Fibroblast of lung (primary cell): ENCODE results near the gene APOL4. TPM values are rescaled to one million over a fixed set of nuclear protein-coding genes. Genes with fewer than 3 reads are reported as not detected.
A peak's percentile ranks its signal among the peaks of the same experiment; 100 is the strongest.
"Not testable (repeated sequence)": the region's sequence is repeated elsewhere in the genome, so short reads cannot be mapped to it uniquely, and the experiment has no call there.

Experiments
- DNase-seq, 2 donors: peaks; one replicate each; pipeline versions ENCODE4 v3.0.0 to v3.0.0-alpha.2; 2010; ENCODE audit warnings: low read depth in 2 of 2
- H2AFZ ChIP-seq: 2 replicates; pipeline ENCODE4 v1.5.1; 2012; ENCODE audit warnings: low read length, control low read depth, inconsistent platforms
- H3K27ac ChIP-seq: 2 replicates; pipeline ENCODE4 v1.5.1; 2011; ENCODE audit warnings: low read length, control low read depth; ENCODE audit not compliant: insufficient read depth
- H3K27me3 ChIP-seq: 2 replicates; pipeline ENCODE4 v1.5.1; 2011; ENCODE audit warnings: mild to moderate bottlenecking, low read length; ENCODE audit not compliant: control insufficient read depth, insufficient read depth
- H3K36me3 ChIP-seq: 2 replicates; pipeline ENCODE4 v1.5.1; 2011; ENCODE audit warnings: low read length; ENCODE audit not compliant: control insufficient read depth, insufficient read depth
- H3K4me1 ChIP-seq: 2 replicates; pipeline ENCODE4 v1.5.1; 2011; ENCODE audit warnings: low read length; ENCODE audit not compliant: control insufficient read depth, insufficient read depth; ENCODE audit errors: extremely low read depth
- H3K4me2 ChIP-seq: 2 replicates; pipeline ENCODE4 v1.5.1; 2011; ENCODE audit warnings: low read length, control low read depth; ENCODE audit not compliant: insufficient read depth; ENCODE audit errors: extremely low read depth
- H3K4me3 ChIP-seq, 4 experiments: fragments of 200-600 bp in 1 of 4; sonication (generic) in 1 of 4; replicated peaks in 1 of 4; 2 replicates each; pipeline ENCODE4 v1.5.1; 2011 to 2016; ENCODE audit warnings: low read length in 4 of 4, low read depth in 3 of 4, mild to moderate bottlenecking in 3 of 4, control low read depth in 2 of 4, inconsistent platforms in 1 of 4, mixed read lengths in 1 of 4; ENCODE audit not compliant: insufficient read depth in 1 of 4; ENCODE audit errors: control extremely low read depth in 1 of 4
- H3K79me2 ChIP-seq: 2 replicates; pipeline ENCODE4 v1.5.1; 2012; ENCODE audit warnings: mild to moderate bottlenecking, low read length, inconsistent platforms; ENCODE audit not compliant: control insufficient read depth, insufficient read depth
- H3K9ac ChIP-seq: 2 replicates; pipeline ENCODE4 v1.5.1; 2011; ENCODE audit warnings: mild to moderate bottlenecking, low read length, control low read depth; ENCODE audit not compliant: insufficient read depth
- H3K9me3 ChIP-seq: 2 replicates; pipeline ENCODE4 v1.5.1; 2012; ENCODE audit warnings: low read depth, low read length; ENCODE audit not compliant: control insufficient read depth, insufficient read depth
- H4K20me1 ChIP-seq: 2 replicates; pipeline ENCODE4 v1.5.1; 2011; ENCODE audit warnings: low read length; ENCODE audit not compliant: control insufficient read depth, insufficient read depth; ENCODE audit errors: extremely low read depth
- EZH2 ChIP-seq: IDR thresholded peaks from 2 replicates; pipeline ENCODE4 v1.5.1; 2012; ENCODE audit warnings: low read length, control low read depth, mild to moderate bottlenecking; ENCODE audit errors: missing control alignments
- polyA plus RNA-seq, 2 donors: library from polyadenylated mRNA; depleted of rRNA in 1 of 2; stranded (reverse) in 1 of 2; unstranded in 1 of 2; fragments of >200 nt; gene quantifications; 2 replicates each; pipeline ENCODE4 v1.2.1, GENCODE V29; 2011 to 2012; ENCODE audit warnings: missing spikeins in 1 of 2
- total RNA-seq: library from RNA; depleted of rRNA; stranded (reverse); fragments of >200 nt; gene quantifications from 2 replicates; pipeline ENCODE4 v1.2.1, GENCODE V29; 2014
- TF ChIP-seq, protein P1 (sequence below), 2 donors: IDR thresholded peaks in 1 of 2; conservative IDR thresholded peaks in 1 of 2; 1 replicate in 1 of 2; 2 replicates in 1 of 2; pipeline ENCODE4 v1.5.1; 2011 to 2012; ENCODE audit warnings: low read length in 2 of 2, control low read depth in 1 of 2, inconsistent platforms in 1 of 2, low read depth in 1 of 2, mild to moderate bottlenecking in 1 of 2

Gene APOL4
- total and polyA plus RNA-seq, 2 donors (not counting 1 experiment from before 2014, with no cell fraction given), result 0.31 to 2.0 TPM

DNA sequence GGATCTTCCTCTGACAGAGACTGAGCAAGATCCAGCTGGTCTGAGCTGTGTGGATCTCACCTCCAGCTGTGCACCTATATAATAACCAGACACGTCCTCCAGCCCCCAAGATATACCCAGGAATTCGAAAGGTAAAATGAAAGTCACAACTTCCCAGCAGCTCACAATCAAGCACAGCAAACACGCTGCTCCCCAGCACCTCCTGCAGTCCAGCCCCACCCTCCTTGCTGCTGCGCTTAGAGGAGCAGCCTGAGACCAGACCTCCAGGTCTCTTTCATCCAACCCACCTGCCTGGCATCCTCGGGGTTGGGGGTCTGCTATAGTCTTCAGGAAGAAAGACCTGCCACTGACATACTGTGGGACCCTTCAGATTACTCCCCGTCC is 3.0 kb upstream of the APOL4 start:
- no peak overlapping the region for H2AFZ ChIP-seq
- no peaks in the 10 kb centered on the region for H3K4me1 ChIP-seq
- H4K20me1 ChIP-seq, result no peaks in the 10 kb centered on the region
- H3K27me3 ChIP-seq, result peaks cover 3% of the 10 kb centered on the region
- no peaks in the 10 kb centered on the region for H3K9me3 ChIP-seq
- no peak overlapping the region for H3K4me2 ChIP-seq
- no peak overlapping the region for H3K27ac ChIP-seq
- H3K4me3 ChIP-seq, result no peak overlapping the region
- TF ChIP-seq EZH2, result no peak
- TF ChIP-seq, protein P1, sequence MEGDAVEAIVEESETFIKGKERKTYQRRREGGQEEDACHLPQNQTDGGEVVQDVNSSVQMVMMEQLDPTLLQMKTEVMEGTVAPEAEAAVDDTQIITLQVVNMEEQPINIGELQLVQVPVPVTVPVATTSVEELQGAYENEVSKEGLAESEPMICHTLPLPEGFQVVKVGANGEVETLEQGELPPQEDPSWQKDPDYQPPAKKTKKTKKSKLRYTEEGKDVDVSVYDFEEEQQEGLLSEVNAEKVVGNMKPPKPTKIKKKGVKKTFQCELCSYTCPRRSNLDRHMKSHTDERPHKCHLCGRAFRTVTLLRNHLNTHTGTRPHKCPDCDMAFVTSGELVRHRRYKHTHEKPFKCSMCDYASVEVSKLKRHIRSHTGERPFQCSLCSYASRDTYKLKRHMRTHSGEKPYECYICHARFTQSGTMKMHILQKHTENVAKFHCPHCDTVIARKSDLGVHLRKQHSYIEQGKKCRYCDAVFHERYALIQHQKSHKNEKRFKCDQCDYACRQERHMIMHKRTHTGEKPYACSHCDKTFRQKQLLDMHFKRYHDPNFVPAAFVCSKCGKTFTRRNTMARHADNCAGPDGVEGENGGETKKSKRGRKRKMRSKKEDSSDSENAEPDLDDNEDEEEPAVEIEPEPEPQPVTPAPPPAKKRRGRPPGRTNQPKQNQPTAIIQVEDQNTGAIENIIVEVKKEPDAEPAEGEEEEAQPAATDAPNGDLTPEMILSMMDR (conservative IDR thresholded peaks at IDR 0.05 in 1 of 2, IDR thresholded peaks at IDR 0.05 in 1 of 2; ENCODE audit: low read depth in 1 of 2, low read length in 2 of 2), result no peak
- no peak overlapping the region for H3K9ac ChIP-seq
- no peaks in the 10 kb centered on the region for H3K36me3 ChIP-seq
- H3K79me2 ChIP-seq, result no peaks in the 10 kb centered on the region
- DNase-seq, result no peak

DNA sequence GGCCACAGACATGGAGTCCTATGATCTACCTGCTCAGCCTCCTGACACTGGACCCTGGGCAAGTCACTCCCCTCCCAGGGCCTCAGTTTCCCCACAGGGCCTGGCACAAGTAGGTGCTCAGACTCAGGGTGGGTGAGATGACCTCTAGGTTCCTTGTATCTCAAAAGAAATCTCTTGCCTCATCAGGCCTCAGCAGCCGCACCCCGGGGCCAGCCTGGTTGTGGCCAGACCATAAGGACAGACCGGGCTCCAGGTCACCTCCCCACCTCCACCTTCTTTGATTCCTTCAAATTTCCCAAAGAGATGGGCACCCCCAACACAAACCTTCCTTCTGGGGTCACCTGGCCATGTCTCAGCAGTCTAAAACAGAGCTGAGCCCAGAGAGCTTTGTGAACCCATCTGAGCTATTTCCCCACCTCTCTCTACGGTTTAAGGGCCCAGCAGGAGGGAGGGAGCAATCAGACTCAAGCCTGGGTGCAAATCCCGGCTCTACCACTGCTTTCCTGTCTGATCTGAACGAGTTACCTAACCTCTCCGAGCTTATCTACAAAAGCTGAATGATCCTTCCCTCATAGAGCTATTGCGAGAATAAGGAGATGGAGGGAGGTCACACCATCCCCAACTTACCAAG is 2.5 kb upstream of the APOL4 start:
- no peaks in the 10 kb centered on the region for H4K20me1 ChIP-seq
- no peak for DNase-seq
- TF ChIP-seq EZH2, result no peak
- TF ChIP-seq, protein P1 (conservative IDR thresholded peaks at IDR 0.05 in 1 of 2, IDR thresholded peaks at IDR 0.05 in 1 of 2; ENCODE audit: low read depth in 1 of 2, low read length in 2 of 2), result no peak
- H3K9me3 ChIP-seq, result no peaks in the 10 kb centered on the region
- H3K79me2 ChIP-seq, result no peaks in the 10 kb centered on the region
- no peaks in the 10 kb centered on the region for H3K36me3 ChIP-seq
- peaks cover 3% of the 10 kb centered on the region for H3K27me3 ChIP-seq
- no peak overlapping the region for H2AFZ ChIP-seq
- no peak overlapping the region for H3K27ac ChIP-seq
- H3K4me2 ChIP-seq, result no peak overlapping the region
- no peak overlapping the region for H3K4me3 ChIP-seq
- no peak overlapping the region for H3K9ac ChIP-seq
- no peaks in the 10 kb centered on the region for H3K4me1 ChIP-seq

DNA sequence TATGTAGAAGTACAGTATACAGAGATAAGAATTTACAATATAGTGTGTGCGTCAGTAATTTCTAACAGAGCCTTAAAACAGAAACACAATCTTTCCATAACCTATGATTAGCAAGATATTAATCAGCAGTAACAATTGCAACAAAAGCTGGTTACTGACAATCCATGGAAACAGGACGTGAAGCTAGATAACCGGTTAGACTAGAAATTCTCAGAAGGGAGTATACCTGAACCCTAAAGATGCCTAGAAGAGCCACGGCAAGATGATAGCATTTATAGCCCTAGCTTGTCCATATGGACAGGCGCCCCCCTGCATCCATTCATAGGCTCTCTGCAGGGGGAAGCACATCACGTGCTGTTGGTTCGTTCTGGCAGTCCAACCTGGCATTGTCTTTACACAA is 1.8 kb upstream of the APOL4 start:
- H2AFZ ChIP-seq, H3K9ac ChIP-seq, H4K20me1 ChIP-seq, H3K27ac ChIP-seq, H3K79me2 ChIP-seq, H3K36me3 ChIP-seq, H3K9me3 ChIP-seq, H3K4me1 ChIP-seq, H3K27me3 ChIP-seq, H3K4me3 ChIP-seq, DNase-seq, H3K4me2 ChIP-seq: not testable (repeated sequence)

DNA sequence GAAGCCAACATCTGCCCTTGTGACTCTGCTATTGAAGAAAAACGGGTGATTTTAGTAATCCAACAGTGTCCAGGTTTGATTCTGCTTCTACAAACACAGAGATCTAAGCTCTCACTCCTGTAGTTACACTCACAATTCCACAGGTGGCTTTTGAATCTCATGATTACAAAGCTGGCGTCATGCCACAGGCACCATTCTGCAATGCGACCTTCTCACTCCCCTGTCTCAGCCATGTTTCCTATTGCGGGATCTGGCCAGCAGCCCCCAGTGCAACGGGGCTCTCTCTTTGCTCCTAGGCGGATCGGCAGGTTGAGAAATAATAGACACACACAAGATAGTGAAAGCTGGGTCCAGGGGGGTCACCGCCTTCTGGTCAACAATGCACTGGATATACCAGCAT is 1.3 kb upstream of the APOL4 start:
- H3K27me3 ChIP-seq, H3K36me3 ChIP-seq, H3K4me3 ChIP-seq, H3K79me2 ChIP-seq, H3K4me1 ChIP-seq, H3K4me2 ChIP-seq, H4K20me1 ChIP-seq, H3K9ac ChIP-seq, H2AFZ ChIP-seq, DNase-seq, H3K9me3 ChIP-seq, H3K27ac ChIP-seq: not testable (repeated sequence)

DNA sequence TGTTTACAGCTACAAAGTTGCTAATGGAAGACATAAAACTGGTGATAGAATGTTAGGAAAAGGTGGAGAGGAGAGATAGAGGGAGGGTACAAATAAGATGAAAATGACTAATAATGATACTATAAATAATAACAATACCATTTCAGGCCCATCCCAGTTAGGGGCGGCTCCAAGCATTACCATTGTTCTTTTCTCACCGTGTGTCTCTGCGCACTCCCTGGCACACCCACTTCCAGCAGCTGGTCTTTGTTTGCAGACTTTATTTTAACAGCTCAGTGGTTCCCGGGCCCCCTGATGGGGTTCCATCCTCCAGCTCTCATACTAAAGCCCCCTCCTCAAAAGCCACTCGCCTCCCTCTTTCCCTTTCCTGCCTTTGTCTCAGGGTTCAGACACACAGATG is 584 bp downstream of the APOL4 start:
- not testable (repeated sequence) for H3K4me1 ChIP-seq, H4K20me1 ChIP-seq, H3K9ac ChIP-seq, H2AFZ ChIP-seq, H3K36me3 ChIP-seq, H3K79me2 ChIP-seq, H3K4me2 ChIP-seq, H3K27ac ChIP-seq, DNase-seq, H3K9me3 ChIP-seq, H3K27me3 ChIP-seq
- peak overlapping the region in 1 of 4 experiments; percentile 14 for H3K4me3 ChIP-seq
